Esophagus muscularis mucosa (tissue), 3 donors: ENCODE measurements around the gene IGF2R.

Experiments used
- POLR2A ChIP-seq: fragments of 450-650 bp; IDR thresholded peaks from one replicate; pipeline ENCODE4 v1.6.1; 2017; ENCODE audit warnings: antibody characterized with exemption, moderate library complexity, mild to moderate bottlenecking, low read depth
- POLR2AphosphoS5 ChIP-seq, 2 donors: sonication (generic); formaldehyde crosslinking; IDR thresholded peaks; one replicate each; pipeline ENCODE4 v1.6.1; 2017; ENCODE audit warnings: antibody characterized with exemption in 2 of 2
- TF ChIP-seq, protein P1 (sequence below), 3 experiments: fragments of 200-600 bp in 2 of 3; fragments of 450-650 bp in 1 of 3; sonication (generic) in 2 of 3; IDR thresholded peaks; one replicate each; pipeline ENCODE4 v1.5.1; 2017 to 2019; ENCODE audit warnings: antibody characterized with exemption in 3 of 3, mild to moderate bottlenecking in 2 of 3, moderate library complexity in 1 of 3

DNA sequence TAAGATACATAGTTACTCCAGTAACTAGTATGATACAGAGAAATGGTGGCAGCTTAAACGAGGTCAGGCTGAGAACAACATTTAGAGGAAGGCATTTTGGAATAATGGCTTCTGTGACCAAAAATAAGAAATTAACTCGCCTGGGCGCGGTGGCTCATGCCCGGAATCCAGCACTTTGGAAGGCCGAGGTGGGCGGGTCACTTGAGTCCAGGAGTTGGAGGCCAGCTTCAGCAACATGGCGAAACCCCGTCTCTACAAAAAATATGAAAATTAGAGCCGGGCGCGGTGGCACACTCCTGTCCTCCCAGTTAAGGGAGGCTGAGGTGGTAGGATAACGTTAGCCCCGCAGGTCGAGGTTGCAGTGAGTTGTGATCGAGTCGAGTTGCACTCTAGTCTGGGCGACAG lies 1.8 kb downstream of the IGF2R start:
- TF ChIP-seq, protein P1, sequence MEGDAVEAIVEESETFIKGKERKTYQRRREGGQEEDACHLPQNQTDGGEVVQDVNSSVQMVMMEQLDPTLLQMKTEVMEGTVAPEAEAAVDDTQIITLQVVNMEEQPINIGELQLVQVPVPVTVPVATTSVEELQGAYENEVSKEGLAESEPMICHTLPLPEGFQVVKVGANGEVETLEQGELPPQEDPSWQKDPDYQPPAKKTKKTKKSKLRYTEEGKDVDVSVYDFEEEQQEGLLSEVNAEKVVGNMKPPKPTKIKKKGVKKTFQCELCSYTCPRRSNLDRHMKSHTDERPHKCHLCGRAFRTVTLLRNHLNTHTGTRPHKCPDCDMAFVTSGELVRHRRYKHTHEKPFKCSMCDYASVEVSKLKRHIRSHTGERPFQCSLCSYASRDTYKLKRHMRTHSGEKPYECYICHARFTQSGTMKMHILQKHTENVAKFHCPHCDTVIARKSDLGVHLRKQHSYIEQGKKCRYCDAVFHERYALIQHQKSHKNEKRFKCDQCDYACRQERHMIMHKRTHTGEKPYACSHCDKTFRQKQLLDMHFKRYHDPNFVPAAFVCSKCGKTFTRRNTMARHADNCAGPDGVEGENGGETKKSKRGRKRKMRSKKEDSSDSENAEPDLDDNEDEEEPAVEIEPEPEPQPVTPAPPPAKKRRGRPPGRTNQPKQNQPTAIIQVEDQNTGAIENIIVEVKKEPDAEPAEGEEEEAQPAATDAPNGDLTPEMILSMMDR (IDR thresholded peaks at IDR 0.05) = no peak
- TF ChIP-seq POLR2AphosphoS5 (IDR thresholded peaks at IDR 0.05) = no peak
- TF ChIP-seq POLR2A = no peak
